Astrocyte (in vitro differentiated cells and primary cell): Measurements from ENCODE around the gene LIN37. TPM values are rescaled to one million over a fixed set of nuclear protein-coding genes. Genes with fewer than 3 reads are reported as not detected.

Experiments
- DNase-seq: peaks from one replicate; pipeline ENCODE4 v3.0.0-alpha.2; 2010; ENCODE audit warnings: low read depth
- FAIRE-seq: peaks from 2 replicates; lab custom pipeline; 2011; peaks lifted over from hg19 to GRCh38; lab: Jason Lieb, UNC
- H2AFZ ChIP-seq: 2 replicates; pipeline ENCODE4 v1.6.0; 2012; ENCODE audit warnings: low read depth, low read length, inconsistent platforms
- H3K27ac ChIP-seq: 2 replicates; pipeline ENCODE4 v1.5.1; 2011; ENCODE audit warnings: low read depth, low read length, inconsistent platforms
- H3K27me3 ChIP-seq: 2 replicates; pipeline ENCODE4 v1.6.0; 2011; ENCODE audit warnings: low read length, inconsistent platforms; ENCODE audit not compliant: insufficient read depth
- H3K36me3 ChIP-seq: 2 replicates; pipeline ENCODE4 v1.5.1; 2011; ENCODE audit warnings: low read length, inconsistent platforms; ENCODE audit not compliant: insufficient read depth
- H3K4me1 ChIP-seq: 2 replicates; pipeline ENCODE4 v1.5.1; 2011; ENCODE audit warnings: low read length, inconsistent platforms; ENCODE audit not compliant: insufficient read depth
- H3K4me2 ChIP-seq: 2 replicates; pipeline ENCODE4 v1.6.0; 2012; ENCODE audit warnings: low read length, inconsistent platforms
- H3K4me3 ChIP-seq: 2 replicates; pipeline ENCODE4 v1.5.1; 2011; ENCODE audit warnings: low read depth, mild to moderate bottlenecking, low read length, inconsistent platforms; ENCODE audit not compliant: insufficient read depth
- H3K79me2 ChIP-seq: 2 replicates; pipeline ENCODE4 v1.6.0; 2012; ENCODE audit warnings: mild to moderate bottlenecking, low read length, inconsistent platforms; ENCODE audit not compliant: insufficient read depth
- H3K9ac ChIP-seq: 2 replicates; pipeline ENCODE4 v1.6.0; 2012; ENCODE audit warnings: mild to moderate bottlenecking, low read length, inconsistent platforms
- H3K9me3 ChIP-seq: 2 replicates; pipeline ENCODE4 v1.5.1; 2012; ENCODE audit warnings: low read depth, mild to moderate bottlenecking, low read length, inconsistent platforms; ENCODE audit not compliant: insufficient read depth
- H4K20me1 ChIP-seq: 2 replicates; pipeline ENCODE4 v1.6.0; 2012; ENCODE audit warnings: low read length, inconsistent platforms; ENCODE audit not compliant: insufficient read depth
- H3K27ac Mint-ChIP-seq: one replicate; pipeline ENCODE4 v1.8.0; 2021; ENCODE audit warnings: mild to moderate bottlenecking, mixed read lengths; ENCODE audit not compliant: unreplicated experiment
- H3K27me3 Mint-ChIP-seq: one replicate; pipeline ENCODE4 v1.8.0; 2021; ENCODE audit warnings: low read depth, mixed read lengths; ENCODE audit not compliant: unreplicated experiment
- H3K36me3 Mint-ChIP-seq: one replicate; pipeline ENCODE4 v1.8.0; 2021; ENCODE audit warnings: low read depth, mixed read lengths; ENCODE audit not compliant: unreplicated experiment
- H3K4me1 Mint-ChIP-seq: one replicate; pipeline ENCODE4 v1.8.0; 2021; ENCODE audit warnings: low read depth, mixed read lengths; ENCODE audit not compliant: unreplicated experiment
- H3K4me3 Mint-ChIP-seq: one replicate; pipeline ENCODE4 v1.8.0; 2021; ENCODE audit warnings: mild to moderate bottlenecking, moderate library complexity, mixed read lengths; ENCODE audit not compliant: unreplicated experiment
- H3K9me3 Mint-ChIP-seq: one replicate; pipeline ENCODE4 v1.8.0; 2021; ENCODE audit warnings: mild to moderate bottlenecking, mixed read lengths; ENCODE audit not compliant: unreplicated experiment
- EZH2 ChIP-seq: IDR thresholded peaks from 2 replicates; pipeline ENCODE4 v1.6.1; 2012; ENCODE audit warnings: mild to moderate bottlenecking, low read length, inconsistent platforms; ENCODE audit not compliant: insufficient read depth
- total RNA-seq: library from RNA; stranded (reverse); gene quantifications from 2 replicates; pipeline ENCODE4 v1.2.1, GENCODE V29; 2021
- TF ChIP-seq, protein P1 (sequence below): IDR thresholded peaks from 2 replicates; pipeline ENCODE4 v1.5.1; 2011; ENCODE audit warnings: low read depth, mild to moderate bottlenecking, inconsistent platforms, low read length, moderate library complexity; ENCODE audit not compliant: insufficient read depth

LIN37 gene
- total RNA-seq, 1 donor from 2014 or later = 15.6 TPM

DNA sequence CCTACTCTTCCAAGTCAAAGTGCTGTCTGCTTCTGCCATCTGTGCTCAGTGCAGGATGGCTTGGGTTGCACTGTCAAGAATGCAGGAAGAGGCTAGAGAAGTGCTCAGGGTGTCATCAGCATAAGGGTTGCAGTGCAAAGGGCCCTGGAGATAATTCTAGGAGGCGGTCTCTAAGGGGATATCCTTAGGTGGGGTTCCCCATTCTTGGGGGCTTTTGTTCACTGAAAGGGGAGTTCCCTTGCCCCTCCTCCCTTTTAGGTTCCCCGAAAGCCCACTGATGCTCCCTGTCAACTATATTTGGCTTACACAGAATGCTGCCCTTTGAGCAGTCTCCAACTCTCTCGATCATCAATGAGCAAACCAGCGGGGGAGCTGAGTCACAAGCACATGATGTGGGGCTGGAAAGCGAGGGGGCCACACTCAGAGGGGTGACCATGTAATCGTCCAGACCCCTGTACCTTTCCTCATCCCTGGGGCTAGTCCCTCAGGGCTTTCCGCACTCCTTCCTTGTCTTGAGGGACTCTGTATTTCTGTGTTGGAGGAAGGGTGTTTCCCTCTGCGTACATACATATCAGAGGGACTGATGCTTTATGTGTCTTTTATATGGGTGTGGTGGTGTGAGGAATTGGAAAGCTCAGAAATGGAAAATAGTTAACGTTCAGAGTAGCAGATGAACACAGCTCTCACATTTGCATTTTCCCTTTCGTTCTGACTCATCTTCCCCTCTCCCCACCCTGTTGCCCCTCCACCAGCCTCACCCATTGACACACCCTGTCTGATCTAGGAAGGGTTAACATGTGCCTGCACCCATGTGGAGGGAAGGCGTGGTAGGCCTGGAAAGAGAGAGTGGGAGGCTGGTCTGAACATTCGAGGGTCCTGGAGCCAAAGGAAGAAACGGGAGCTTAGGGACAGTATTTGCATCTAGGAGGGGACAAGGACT lies 37.3 kb upstream of the LIN37 start:
- Histone ChIP-seq H2AFZ (no peak overlapping the region), H3K27me3 (peaks cover 2% of the 10 kb centered on the region), H4K20me1 (no peaks in the 10 kb centered on the region), H3K9me3 (no peaks in the 10 kb centered on the region), H3K36me3 (no peaks in the 10 kb centered on the region), H3K9ac (no peak overlapping the region), H3K4me2 (no peak overlapping the region), H3K79me2 (no peaks in the 10 kb centered on the region), H3K27ac (no peak overlapping the region), H3K4me3 (no peak overlapping the region), H3K4me1 (peaks cover 4% of the 10 kb centered on the region)
- no peaks in the 10 kb centered on the region for H3K4me1 Mint-ChIP-seq
- FAIRE-seq (no peak), DNase-seq (no peak)
- peak overlapping the region; percentile 34 for H3K4me3 Mint-ChIP-seq
- H3K9me3 Mint-ChIP-seq = no peaks in the 10 kb centered on the region
- H3K27me3 Mint-ChIP-seq = peaks cover 8% of the 10 kb centered on the region
- H3K27ac Mint-ChIP-seq = no peak overlapping the region
- TF ChIP-seq EZH2 = no peak
- TF ChIP-seq, protein P1, sequence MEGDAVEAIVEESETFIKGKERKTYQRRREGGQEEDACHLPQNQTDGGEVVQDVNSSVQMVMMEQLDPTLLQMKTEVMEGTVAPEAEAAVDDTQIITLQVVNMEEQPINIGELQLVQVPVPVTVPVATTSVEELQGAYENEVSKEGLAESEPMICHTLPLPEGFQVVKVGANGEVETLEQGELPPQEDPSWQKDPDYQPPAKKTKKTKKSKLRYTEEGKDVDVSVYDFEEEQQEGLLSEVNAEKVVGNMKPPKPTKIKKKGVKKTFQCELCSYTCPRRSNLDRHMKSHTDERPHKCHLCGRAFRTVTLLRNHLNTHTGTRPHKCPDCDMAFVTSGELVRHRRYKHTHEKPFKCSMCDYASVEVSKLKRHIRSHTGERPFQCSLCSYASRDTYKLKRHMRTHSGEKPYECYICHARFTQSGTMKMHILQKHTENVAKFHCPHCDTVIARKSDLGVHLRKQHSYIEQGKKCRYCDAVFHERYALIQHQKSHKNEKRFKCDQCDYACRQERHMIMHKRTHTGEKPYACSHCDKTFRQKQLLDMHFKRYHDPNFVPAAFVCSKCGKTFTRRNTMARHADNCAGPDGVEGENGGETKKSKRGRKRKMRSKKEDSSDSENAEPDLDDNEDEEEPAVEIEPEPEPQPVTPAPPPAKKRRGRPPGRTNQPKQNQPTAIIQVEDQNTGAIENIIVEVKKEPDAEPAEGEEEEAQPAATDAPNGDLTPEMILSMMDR = no peak
- peaks cover 8% of the 10 kb centered on the region for H3K36me3 Mint-ChIP-seq

- no peak overlapping the region for H2AFZ ChIP-seq
Observed at GRCh38 chr19:35712567-35713505, 35.5 kb upstream of the LIN37 start.

More at GRCh38 chr19:35712567-35713505, 35.5 kb upstream of the LIN37 start:
- H3K9ac ChIP-seq = no peak overlapping the region
- H3K36me3 ChIP-seq = no peaks in the 10 kb centered on the region
- H3K4me3 ChIP-seq = no peak overlapping the region
- H3K79me2 ChIP-seq = no peaks in the 10 kb centered on the region
- H3K4me2 ChIP-seq = no peak overlapping the region
- DNase-seq = no peak
- Mint-ChIP-seq H3K36me3 (peaks cover 8% of the 10 kb centered on the region), H3K4me3 (no peak overlapping the region), H3K9me3 (no peaks in the 10 kb centered on the region), H3K4me1 (peaks cover 2% of the 10 kb centered on the region), H3K27ac (no peak overlapping the region), H3K27me3 (peaks cover 6% of the 10 kb centered on the region)
- no peaks in the 10 kb centered on the region for H3K9me3 ChIP-seq
- FAIRE-seq = no peak
- peaks cover 10% of the 10 kb centered on the region for H3K4me1 ChIP-seq
- H4K20me1 ChIP-seq = no peaks in the 10 kb centered on the region
- TF ChIP-seq, protein P1 = no peak
- no peak for TF ChIP-seq EZH2
- peaks cover 2% of the 10 kb centered on the region for H3K27me3 ChIP-seq
- H3K27ac ChIP-seq = no peak overlapping the region
